ENCODE results near the gene SAMM50. TPM values are rescaled to one million over a fixed set of nuclear protein-coding genes. Genes with fewer than 3 reads are reported as not detected.

The SAMM50 gene
- total RNA-seq, 1 experiment from 2014 or later: 40.8 TPM

GRCh38 chr22:43990044-43990443 lies 34.8 kb downstream of the SAMM50 start:
- DNase-seq (ENCODE audit: low read depth, low spot score) (no peak), ATAC-seq (no peak)
- POLR2A ChIA-PET: no interaction called here
- Histone ChIP-seq H3K9me2 (ENCODE audit: insufficient read depth) (no peaks in the 10 kb centered on the region), H2AFZ (ENCODE audit: low read depth, low read length, poor library complexity, severe bottlenecking) (no peak overlapping the region), H3K4me1 (ENCODE audit: control insufficient read depth in 1 of 2, insufficient read depth in 2 of 2, low read length in 2 of 2) (no peaks in the 10 kb centered on the region), H3K79me2 (ENCODE audit: insufficient read depth, low read length) (no peaks in the 10 kb centered on the region), H4K20me1 (ENCODE audit: insufficient read depth) (no peaks in the 10 kb centered on the region), H3K4me2 (ENCODE audit: low read length) (no peak overlapping the region), H3K9me3 (ENCODE audit: control insufficient read depth in 1 of 2, insufficient read depth in 1 of 2, low read depth in 1 of 2, low read length in 2 of 2) (no peaks in the 10 kb centered on the region), H3K27ac (ENCODE audit: low read depth, low read length) (no peak overlapping the region), H3K36me3 (ENCODE audit: control insufficient read depth in 1 of 2, insufficient read depth in 2 of 2, low read length in 2 of 2) (peaks cover 24 to 33% of the 10 kb centered on the region in 2 experiments; a peak in 3 of 4 replicates), H3K9ac (ENCODE audit: low read length) (no peak overlapping the region), H3K27me3 (ENCODE audit: insufficient read depth, low read length) (no peaks in the 10 kb centered on the region), H3K4me3 (replicated peaks in 1 of 2; ENCODE audit: low read depth in 1 of 2, low read length in 2 of 2) (no peak overlapping the region)
- BruUV-seq (replicated peaks): no TSS peak
- RAD21 ChIA-PET (ENCODE audit: low non-redundant PET in 1 of 2, low total read pairs in 2 of 2, uncharacterized antibody in 2 of 2, unreplicated experiment in 2 of 2): no interaction called here
- CTCF ChIA-PET: interaction anchor here (1.0 kb wide), 1 partner anchor 96 kb away, joined by 5 read pairs; no protein-coding TSS in a partner anchor
- intact Hi-C loops (cut with micrococcal nuclease): no loop called here
- TF ChIP-seq ZNF274 (IDR thresholded peaks at IDR 0.05; ENCODE audit: low read depth, low read length) (no peak), POLR2AphosphoS5 (IDR thresholded peaks at IDR 0.05; ENCODE audit: low read depth, low read length) (no peak), SP1 (IDR thresholded peaks at IDR 0.05; ENCODE audit: low read depth) (no peak)

- ChIA-PET POLR2A (no interaction called here), RAD21 (ENCODE audit: low non-redundant PET in 1 of 2, low total read pairs in 2 of 2, uncharacterized antibody in 2 of 2, unreplicated experiment in 2 of 2) (no interaction called here), CTCF (interaction anchor here (4.0 kb wide), 1 partner anchor 634 kb away, joined by 51 read pairs; no protein-coding TSS in a partner anchor)
- no peak for ATAC-seq
- Histone ChIP-seq H3K27ac (ENCODE audit: low read depth, low read length) (no peak overlapping the region), H3K79me2 (ENCODE audit: insufficient read depth, low read length) (no peaks in the 10 kb centered on the region), H3K9me2 (ENCODE audit: insufficient read depth) (no peaks in the 10 kb centered on the region), H2AFZ (ENCODE audit: low read depth, low read length, poor library complexity, severe bottlenecking) (no peak overlapping the region), H3K27me3 (ENCODE audit: insufficient read depth, low read length) (no peaks in the 10 kb centered on the region), H3K4me1 (ENCODE audit: control insufficient read depth in 1 of 2, insufficient read depth in 2 of 2, low read length in 2 of 2) (no peaks in the 10 kb centered on the region), H4K20me1 (ENCODE audit: insufficient read depth) (no peaks in the 10 kb centered on the region), H3K9me3 (ENCODE audit: control insufficient read depth in 1 of 2, insufficient read depth in 1 of 2, low read depth in 1 of 2, low read length in 2 of 2) (no peaks in the 10 kb centered on the region), H3K4me2 (ENCODE audit: low read length) (no peak overlapping the region), H3K4me3 (replicated peaks in 1 of 2; ENCODE audit: low read depth in 1 of 2, low read length in 2 of 2) (no peak overlapping the region), H3K9ac (ENCODE audit: low read length) (no peak overlapping the region), H3K36me3 (ENCODE audit: control insufficient read depth in 1 of 2, insufficient read depth in 2 of 2, low read length in 2 of 2) (peaks cover 27 to 28% of the 10 kb centered on the region in 2 experiments; a peak in 3 of 4 replicates)
- intact Hi-C loops (cut with micrococcal nuclease): no loop called here
- BruUV-seq (replicated peaks): no TSS peak
- DNase-seq (ENCODE audit: low read depth, low spot score): no peak
- TF ChIP-seq SRF (IDR thresholded peaks at IDR 0.05; ENCODE audit: low read depth): no peak
- no peak for TF ChIP-seq SP1 (IDR thresholded peaks at IDR 0.05; ENCODE audit: low read depth)
- no peak for TF ChIP-seq POLR2A (IDR thresholded peaks at IDR 0.05; ENCODE audit: borderline replicate concordance, extremely low read depth, insufficient read depth, insufficient read length)
- TF ChIP-seq RAD21 (IDR thresholded peaks at IDR 0.05; ENCODE audit: low read depth): no peak
- no peak for TF ChIP-seq EZH2 (IDR thresholded peaks at IDR 0.05)
- no peak for TF ChIP-seq CBX3 (IDR thresholded peaks at IDR 0.05; ENCODE audit: low read depth)
- TF ChIP-seq YY1 (IDR thresholded peaks at IDR 0.05; ENCODE audit: extremely low read depth, insufficient replicate concordance, low read depth, low read length): no peak
- TF ChIP-seq ZBTB33 (IDR thresholded peaks at IDR 0.05; ENCODE audit: extremely low read depth, insufficient replicate concordance, low read length): no peak
- TF ChIP-seq EZH2phosphoT487 (IDR thresholded peaks at IDR 0.05; ENCODE audit: borderline replicate concordance): no peak
- TF ChIP-seq ZFX (IDR thresholded peaks at IDR 0.05): no peak
- TF ChIP-seq POLR2AphosphoS5 (IDR thresholded peaks at IDR 0.05; ENCODE audit: low read depth, low read length): no peak
- TF ChIP-seq SIN3A (IDR thresholded peaks at IDR 0.05; ENCODE audit: low read depth): no peak
- no peak for TF ChIP-seq ELF1 (IDR thresholded peaks at IDR 0.05; ENCODE audit: borderline replicate concordance, low read depth)
- no peak for TF ChIP-seq ATF3 (IDR thresholded peaks at IDR 0.05)
- no peak for TF ChIP-seq FOSL1 (IDR thresholded peaks at IDR 0.05; ENCODE audit: low read depth)
Observed at GRCh38 chr22:43991316-43992020, 36.2 kb downstream of the SAMM50 start.
